Chondrocyte (in vitro differentiated cells): Measurements from ENCODE around the gene FCRL3. TPM values are rescaled to one million over a fixed set of nuclear protein-coding genes. Genes with fewer than 3 reads are reported as not detected.

Source experiments
- DNase-seq: peaks from one replicate; pipeline ENCODE4 v3.0.0; 2021; ENCODE audit warnings: mixed read lengths, low spot score
- H3K27ac Mint-ChIP-seq: one replicate; pipeline ENCODE4 v1.8.0; 2021; ENCODE audit warnings: mild to moderate bottlenecking, moderate library complexity, mixed read lengths; ENCODE audit not compliant: unreplicated experiment
- H3K27me3 Mint-ChIP-seq: 2 replicates; pipeline ENCODE4 v1.8.0; 2021; ENCODE audit warnings: low read depth, mixed read lengths
- H3K36me3 Mint-ChIP-seq: 2 replicates; pipeline ENCODE4 v1.8.0; 2021; ENCODE audit warnings: low read depth, mixed read lengths
- H3K4me1 Mint-ChIP-seq: 2 replicates; pipeline ENCODE4 v1.8.0; 2021; ENCODE audit warnings: low read depth, mild to moderate bottlenecking, mixed read lengths
- H3K4me3 Mint-ChIP-seq: one replicate; pipeline ENCODE4 v1.8.0; 2021; ENCODE audit warnings: mild to moderate bottlenecking, moderate library complexity, mixed read lengths; ENCODE audit not compliant: unreplicated experiment
- H3K9me3 Mint-ChIP-seq: 2 replicates; pipeline ENCODE4 v1.8.0; 2021; ENCODE audit warnings: low read depth, mixed read lengths
- total RNA-seq: library from RNA; stranded (reverse); gene quantifications from 3 replicates; pipeline ENCODE4 v1.2.1, GENCODE V29; 2021
- TF ChIP-seq, protein P1 (sequence below): fragments of 200-600 bp; sonication (generic); IDR thresholded peaks from 2 replicates; pipeline ENCODE4 v1.5.0; 2021; ENCODE audit warnings: antibody characterized with exemption, mild to moderate bottlenecking, moderate library complexity

The FCRL3 gene
- total RNA-seq, 1 donor from 2014 or later, result not detected

DNA sequence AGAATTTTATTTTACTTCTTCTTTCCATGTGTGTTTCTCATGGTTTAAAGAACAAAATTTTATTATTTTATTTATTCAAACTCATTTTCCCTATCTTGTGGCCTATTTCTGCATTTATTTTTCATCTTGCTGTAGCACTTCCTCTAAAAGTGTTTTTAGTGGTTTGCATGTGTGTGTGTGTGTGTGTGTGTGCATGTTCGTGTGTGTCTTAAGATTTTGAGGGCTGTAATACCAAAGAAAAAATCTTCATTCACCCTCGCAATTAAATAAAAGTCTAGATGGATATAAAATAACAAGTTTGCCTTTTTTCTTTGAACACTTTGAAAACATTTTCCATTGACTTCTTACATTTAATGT is 24.6 kb upstream of the FCRL3 start:
- Mint-ChIP-seq H3K4me1 (no peaks in the 10 kb centered on the region), H3K4me3 (no peak overlapping the region), H3K9me3 (peaks cover 10% of the 10 kb centered on the region), H3K36me3 (no peaks in the 10 kb centered on the region), H3K27ac (no peak overlapping the region), H3K27me3 (peaks cover 4% of the 10 kb centered on the region)
- TF ChIP-seq, protein P1, sequence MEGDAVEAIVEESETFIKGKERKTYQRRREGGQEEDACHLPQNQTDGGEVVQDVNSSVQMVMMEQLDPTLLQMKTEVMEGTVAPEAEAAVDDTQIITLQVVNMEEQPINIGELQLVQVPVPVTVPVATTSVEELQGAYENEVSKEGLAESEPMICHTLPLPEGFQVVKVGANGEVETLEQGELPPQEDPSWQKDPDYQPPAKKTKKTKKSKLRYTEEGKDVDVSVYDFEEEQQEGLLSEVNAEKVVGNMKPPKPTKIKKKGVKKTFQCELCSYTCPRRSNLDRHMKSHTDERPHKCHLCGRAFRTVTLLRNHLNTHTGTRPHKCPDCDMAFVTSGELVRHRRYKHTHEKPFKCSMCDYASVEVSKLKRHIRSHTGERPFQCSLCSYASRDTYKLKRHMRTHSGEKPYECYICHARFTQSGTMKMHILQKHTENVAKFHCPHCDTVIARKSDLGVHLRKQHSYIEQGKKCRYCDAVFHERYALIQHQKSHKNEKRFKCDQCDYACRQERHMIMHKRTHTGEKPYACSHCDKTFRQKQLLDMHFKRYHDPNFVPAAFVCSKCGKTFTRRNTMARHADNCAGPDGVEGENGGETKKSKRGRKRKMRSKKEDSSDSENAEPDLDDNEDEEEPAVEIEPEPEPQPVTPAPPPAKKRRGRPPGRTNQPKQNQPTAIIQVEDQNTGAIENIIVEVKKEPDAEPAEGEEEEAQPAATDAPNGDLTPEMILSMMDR, result no peak
- DNase-seq, result no peak

DNA sequence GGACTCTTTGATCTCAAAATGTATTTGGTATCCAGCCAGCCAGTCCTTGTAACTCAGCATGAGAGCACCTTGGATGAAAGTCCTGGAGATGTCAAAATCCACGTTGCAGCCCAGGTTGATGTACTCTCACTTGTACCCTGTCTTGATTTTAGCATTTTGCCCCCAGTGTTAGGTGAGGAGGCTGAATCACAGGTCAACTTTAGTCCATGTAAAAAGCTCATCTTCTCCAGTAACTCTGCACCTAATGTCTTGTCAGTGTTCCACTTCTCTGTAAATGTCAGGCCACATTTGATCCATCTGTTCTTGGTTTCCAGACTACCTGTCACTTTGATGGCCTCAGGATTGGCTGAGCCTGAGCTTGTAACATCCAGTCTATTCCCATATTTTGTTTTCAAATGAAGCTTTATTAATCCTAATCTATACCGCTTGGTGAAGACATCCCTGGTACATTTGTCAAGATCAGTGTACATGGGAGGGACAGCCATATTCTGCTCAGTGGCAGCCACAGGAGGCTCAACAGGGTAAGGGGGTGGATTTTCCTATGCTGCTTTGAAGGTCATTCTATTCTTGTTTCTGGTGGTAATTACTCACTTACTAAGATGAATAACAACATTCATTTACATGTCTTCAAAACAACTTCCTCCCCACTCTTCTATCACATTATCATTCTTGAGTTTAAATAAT is 24.1 kb upstream of the FCRL3 start:
- Mint-ChIP-seq H3K27me3 (peaks cover 4% of the 10 kb centered on the region), H3K27ac (no peak overlapping the region), H3K4me1 (no peaks in the 10 kb centered on the region), H3K4me3 (no peak overlapping the region), H3K9me3 (peaks cover 10% of the 10 kb centered on the region), H3K36me3 (no peaks in the 10 kb centered on the region)
- TF ChIP-seq, protein P1, result no peak
- no peak for DNase-seq

DNA sequence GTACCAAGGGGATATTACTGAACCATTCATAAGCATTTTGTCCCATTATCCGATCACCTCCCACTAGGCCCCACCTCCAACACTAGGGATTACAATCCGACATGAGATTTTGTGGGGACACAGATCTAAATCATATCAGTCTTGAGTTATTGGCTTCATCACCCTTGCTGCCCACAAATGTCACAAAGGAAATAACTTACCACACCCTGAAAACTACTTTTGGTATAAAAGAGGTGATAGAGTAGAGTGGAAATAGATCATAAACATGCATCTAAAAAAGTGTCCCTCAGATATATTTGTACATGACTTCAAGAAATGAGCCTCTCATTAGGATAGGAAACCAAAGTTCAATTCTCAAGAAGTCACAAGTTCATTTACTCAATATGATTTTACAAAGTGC is 22.6 kb upstream of the FCRL3 start:
- H3K27ac Mint-ChIP-seq, result no peak overlapping the region
- H3K9me3 Mint-ChIP-seq, result peaks cover 10% of the 10 kb centered on the region
- DNase-seq, result no peak
- no peaks in the 10 kb centered on the region for H3K4me1 Mint-ChIP-seq
- peaks cover 4% of the 10 kb centered on the region for H3K27me3 Mint-ChIP-seq
- TF ChIP-seq, protein P1, result no peak
- H3K36me3 Mint-ChIP-seq, result no peaks in the 10 kb centered on the region
- no peak overlapping the region for H3K4me3 Mint-ChIP-seq

DNA sequence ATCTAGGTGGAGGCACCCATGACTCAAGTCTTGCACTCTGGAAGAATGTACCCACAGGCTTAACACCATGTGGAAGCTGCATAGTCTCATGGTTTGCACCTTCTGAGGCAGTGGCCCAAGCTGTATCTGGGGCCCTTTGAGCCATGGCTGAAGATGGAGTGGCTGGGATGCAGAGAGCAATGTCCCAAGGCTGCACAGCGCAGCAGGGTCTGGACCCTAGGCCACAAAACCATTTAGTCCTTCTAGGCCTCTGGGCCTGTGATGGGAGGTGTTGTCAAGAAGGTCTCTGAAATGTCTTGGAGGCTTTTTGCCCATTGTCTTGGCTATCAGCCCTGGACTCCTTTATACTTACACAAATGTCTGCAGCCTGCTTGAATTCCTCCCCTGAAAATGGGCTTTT is 21.4 kb upstream of the FCRL3 start:
- no peak for DNase-seq
- no peaks in the 10 kb centered on the region for H3K4me1 Mint-ChIP-seq
- no peaks in the 10 kb centered on the region for H3K36me3 Mint-ChIP-seq
- no peak overlapping the region for H3K4me3 Mint-ChIP-seq
- peaks cover 4% of the 10 kb centered on the region for H3K27me3 Mint-ChIP-seq
- peaks cover 10% of the 10 kb centered on the region for H3K9me3 Mint-ChIP-seq
- TF ChIP-seq, protein P1, result no peak
- no peak overlapping the region for H3K27ac Mint-ChIP-seq

DNA sequence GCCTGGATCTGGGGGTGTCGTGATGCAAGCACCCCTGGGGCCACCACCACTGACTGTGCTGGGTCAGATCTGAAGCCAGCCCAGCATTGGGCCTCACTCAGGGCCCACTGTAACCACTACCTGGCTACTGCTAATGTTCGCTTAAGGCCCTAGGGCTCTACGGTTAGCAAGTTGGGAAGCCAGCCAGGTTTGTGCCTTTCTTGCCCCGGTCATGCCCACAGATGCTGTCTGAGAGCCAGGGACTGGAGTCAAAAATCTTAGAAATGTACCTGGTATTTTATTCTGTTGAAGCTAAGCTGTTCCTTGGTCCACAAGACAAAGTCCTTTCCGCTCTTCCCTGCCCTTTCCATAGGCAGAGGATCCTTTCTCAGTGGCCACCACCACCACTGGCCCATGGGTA is 15.2 kb upstream of the FCRL3 start:
- Mint-ChIP-seq H3K36me3 (no peaks in the 10 kb centered on the region), H3K9me3 (no peaks in the 10 kb centered on the region), H3K4me1 (no peaks in the 10 kb centered on the region), H3K27me3 (peaks cover 3% of the 10 kb centered on the region), H3K27ac (no peak overlapping the region), H3K4me3 (no peak overlapping the region)
- no peak for DNase-seq
- TF ChIP-seq, protein P1, result no peak
